Measurements from ENCODE around the gene CCDC12. TPM values are rescaled to one million over a fixed set of nuclear protein-coding genes. Genes with fewer than 3 reads are reported as not detected.

The CCDC12 gene
- total and polyA plus RNA-seq, 3 donors from 2014 or later, result 43.3 to 66.6 (median 59.6) TPM

DNA sequence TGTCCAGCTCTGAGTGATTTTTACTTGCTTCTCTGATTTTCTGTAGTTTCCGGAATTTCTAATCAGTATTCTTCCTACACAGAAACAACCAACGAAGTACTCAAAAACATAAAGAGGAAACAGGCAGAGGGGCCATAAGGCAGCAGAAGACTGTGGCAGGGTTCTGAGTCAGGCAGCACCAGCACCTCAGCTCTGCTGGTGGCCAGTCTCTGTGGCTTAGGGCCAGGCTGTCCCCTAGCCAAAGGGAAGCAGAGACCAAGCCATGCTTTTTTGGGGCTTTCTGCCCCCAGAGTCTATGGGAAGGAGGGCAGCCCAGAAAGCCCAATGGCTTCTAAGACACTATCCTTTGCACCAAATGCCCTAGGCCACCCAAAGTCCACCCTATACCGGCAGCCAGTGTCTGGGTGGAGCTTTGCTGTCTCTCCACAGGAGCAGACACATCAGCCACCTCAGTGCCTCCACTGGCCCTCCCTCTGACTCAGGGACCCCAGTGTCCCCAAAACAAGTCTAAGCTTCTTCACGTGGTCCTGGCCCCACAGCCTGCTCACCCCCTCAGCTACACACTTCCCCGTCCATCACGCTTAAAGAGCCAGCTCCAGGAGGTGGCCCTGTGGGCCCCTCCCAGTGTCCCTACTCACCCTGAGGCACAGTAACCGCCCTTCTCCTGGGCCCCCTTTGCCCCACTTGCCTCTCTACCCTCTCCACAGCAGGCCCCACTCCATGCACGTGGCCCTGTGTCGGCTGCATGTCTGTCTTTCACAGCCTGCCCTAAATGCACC, 46.2 kb downstream of the CCDC12 start:
- H3K36me3 ChIP-seq (ENCODE audit: low read depth, missing control alignments), result no peaks in the 10 kb centered on the region
- DNase-seq, result no peak
- WGBS, 2 donors, result 83 to 88% methylated on average over 8 to 9 of the region's 9 CpGs
- no peaks in the 10 kb centered on the region for H3K9me3 ChIP-seq
- TF ChIP-seq, protein P1, sequence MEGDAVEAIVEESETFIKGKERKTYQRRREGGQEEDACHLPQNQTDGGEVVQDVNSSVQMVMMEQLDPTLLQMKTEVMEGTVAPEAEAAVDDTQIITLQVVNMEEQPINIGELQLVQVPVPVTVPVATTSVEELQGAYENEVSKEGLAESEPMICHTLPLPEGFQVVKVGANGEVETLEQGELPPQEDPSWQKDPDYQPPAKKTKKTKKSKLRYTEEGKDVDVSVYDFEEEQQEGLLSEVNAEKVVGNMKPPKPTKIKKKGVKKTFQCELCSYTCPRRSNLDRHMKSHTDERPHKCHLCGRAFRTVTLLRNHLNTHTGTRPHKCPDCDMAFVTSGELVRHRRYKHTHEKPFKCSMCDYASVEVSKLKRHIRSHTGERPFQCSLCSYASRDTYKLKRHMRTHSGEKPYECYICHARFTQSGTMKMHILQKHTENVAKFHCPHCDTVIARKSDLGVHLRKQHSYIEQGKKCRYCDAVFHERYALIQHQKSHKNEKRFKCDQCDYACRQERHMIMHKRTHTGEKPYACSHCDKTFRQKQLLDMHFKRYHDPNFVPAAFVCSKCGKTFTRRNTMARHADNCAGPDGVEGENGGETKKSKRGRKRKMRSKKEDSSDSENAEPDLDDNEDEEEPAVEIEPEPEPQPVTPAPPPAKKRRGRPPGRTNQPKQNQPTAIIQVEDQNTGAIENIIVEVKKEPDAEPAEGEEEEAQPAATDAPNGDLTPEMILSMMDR (IDR thresholded peaks at IDR 0.05), result no peak
- no peak for TF ChIP-seq POLR2A (IDR thresholded peaks at IDR 0.05)
- H3K4me1 ChIP-seq, result peaks cover 59% of the 10 kb centered on the region
- H3K4me3 ChIP-seq, result no peak overlapping the region
- H3K27ac ChIP-seq, result peak overlapping the region; percentile 32 to 47
- H3K27me3 ChIP-seq, result no peaks in the 10 kb centered on the region
- intact Hi-C loops (cut with DNase I; ENCODE audit: low total_unique reads), result no loop called here

DNA sequence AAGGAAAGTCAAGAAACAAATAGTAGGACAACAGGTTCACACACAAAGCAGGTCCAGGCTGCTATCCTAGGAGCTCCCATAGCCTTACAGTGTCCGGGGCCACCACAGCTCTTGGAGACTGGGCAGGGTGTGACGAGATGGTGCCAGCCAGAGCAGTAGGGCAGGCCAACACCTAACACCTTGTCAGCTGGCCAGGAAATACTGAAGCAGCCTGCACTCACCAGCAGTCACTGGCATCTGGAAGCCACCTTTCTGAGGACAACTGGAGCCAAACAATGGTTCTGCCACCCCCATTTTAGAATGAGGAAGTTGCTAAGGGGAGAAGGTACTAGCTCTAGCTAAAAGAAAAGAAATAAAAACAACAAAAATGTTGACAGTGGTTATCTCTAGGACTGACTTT, 47.2 kb downstream of the CCDC12 start:
- no peaks in the 10 kb centered on the region for H3K9me3 ChIP-seq
- intact Hi-C loops (cut with DNase I; ENCODE audit: low total_unique reads), result no loop called here
- no peak for DNase-seq
- H3K27me3 ChIP-seq, result no peaks in the 10 kb centered on the region
- H3K4me1 ChIP-seq, result peaks cover 50% of the 10 kb centered on the region
- H3K36me3 ChIP-seq (ENCODE audit: low read depth, missing control alignments), result no peaks in the 10 kb centered on the region
- no peak overlapping the region for H3K27ac ChIP-seq
- H3K4me3 ChIP-seq, result no peak overlapping the region
- TF ChIP-seq POLR2A (IDR thresholded peaks at IDR 0.05), result no peak
- TF ChIP-seq, protein P1 (IDR thresholded peaks at IDR 0.05), result no peak
- WGBS, 2 donors, result 92 to 98% methylated on average over 2 of the region's 2 CpGs

DNA sequence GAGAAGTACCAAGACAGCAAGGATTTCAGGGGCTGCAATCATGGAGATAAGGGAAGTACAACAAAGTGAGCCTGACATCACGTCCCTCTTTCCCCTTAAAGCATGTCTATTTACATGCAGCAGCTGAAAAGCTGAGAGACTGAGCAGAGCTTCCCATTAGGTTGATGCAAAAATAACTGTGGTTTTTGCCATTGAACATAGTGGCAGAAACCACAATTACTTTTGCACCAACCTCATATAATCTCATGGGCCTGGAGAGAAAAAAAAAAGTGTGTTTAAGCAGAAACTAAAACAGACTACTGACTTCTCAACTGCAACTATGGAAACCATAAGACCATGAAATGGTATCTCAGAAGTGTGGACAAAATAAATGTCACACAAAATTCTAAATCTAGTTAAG, 48.3 kb downstream of the CCDC12 start:
- Histone ChIP-seq H3K4me3 (no peak overlapping the region), H3K9me3 (no peaks in the 10 kb centered on the region), H3K27me3 (no peaks in the 10 kb centered on the region), H3K36me3 (ENCODE audit: low read depth, missing control alignments) (no peaks in the 10 kb centered on the region), H3K4me1 (peaks cover 46% of the 10 kb centered on the region), H3K27ac (no peak overlapping the region)
- intact Hi-C loops (cut with DNase I; ENCODE audit: low total_unique reads), result no loop called here
- DNase-seq, result no peak
- TF ChIP-seq, protein P1 (IDR thresholded peaks at IDR 0.05), result no peak
- no peak for TF ChIP-seq POLR2A (IDR thresholded peaks at IDR 0.05)
- 65 to 96% methylated on average over 1 of the region's 1 CpG for WGBS, 2 donors

DNA sequence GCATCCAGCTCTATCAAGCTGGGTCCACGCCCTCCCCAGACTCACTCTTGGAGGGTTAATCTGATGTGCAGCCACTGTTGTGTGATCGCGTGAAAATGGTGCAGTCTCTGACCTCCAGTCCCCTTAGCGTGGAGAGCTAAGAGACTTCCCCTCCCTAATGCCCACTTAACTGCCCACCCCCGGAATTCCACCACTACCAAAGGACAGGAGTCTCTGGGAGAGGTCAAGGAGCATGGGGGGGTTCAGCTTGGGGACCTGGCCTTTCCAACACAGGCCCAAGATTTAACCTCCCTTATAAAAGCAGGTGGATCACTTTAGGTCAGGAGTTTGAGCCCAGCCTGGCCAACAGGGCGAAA, 48.8 kb downstream of the CCDC12 start:
- 83 to 86% methylated on average over 6 of the region's 6 CpGs for WGBS, 2 donors
- no peak overlapping the region for H3K4me3 ChIP-seq
- no peak for DNase-seq
- no peaks in the 10 kb centered on the region for H3K27me3 ChIP-seq
- H3K27ac ChIP-seq, result no peak overlapping the region
- no peaks in the 10 kb centered on the region for H3K9me3 ChIP-seq
- intact Hi-C loops (cut with DNase I; ENCODE audit: low total_unique reads), result no loop called here
- no peaks in the 10 kb centered on the region for H3K36me3 ChIP-seq (ENCODE audit: low read depth, missing control alignments)
- H3K4me1 ChIP-seq, result peaks cover 44% of the 10 kb centered on the region
- TF ChIP-seq, protein P1 (IDR thresholded peaks at IDR 0.05), result no peak
- TF ChIP-seq POLR2A (IDR thresholded peaks at IDR 0.05), result no peak
